MG63 (cell line): ENCODE measurements around the gene TAB2. TPM values are rescaled to one million over a fixed set of nuclear protein-coding genes. Genes with fewer than 3 reads are reported as not detected.
"Not testable (repeated sequence)": the region's sequence is repeated elsewhere in the genome, so short reads cannot be mapped to it uniquely, and the experiment has no call there.

ENCODE experiments used
- DNase-seq: peaks from one replicate; pipeline ENCODE4 v3.0.0-alpha.2; 2020
- H3K27me3 ChIP-seq: fragments of 250-450 bp; sonication (Bioruptor Pico); 2 replicates; pipeline ENCODE4 v1.5.1; 2020; ENCODE audit warnings: mild to moderate bottlenecking, moderate library complexity
- H3K36me3 ChIP-seq: fragments of 250-450 bp; sonication (Bioruptor Pico); 2 replicates; pipeline ENCODE4 v1.5.1; 2020; ENCODE audit warnings: mild to moderate bottlenecking, moderate library complexity
- H3K4me3 ChIP-seq: fragments of 250-450 bp; sonication (Bioruptor Pico); 2 replicates; pipeline ENCODE4 v1.5.1; 2020; ENCODE audit warnings: mild to moderate bottlenecking, moderate library complexity
- H3K9me3 ChIP-seq: fragments of 250-450 bp; sonication (Bioruptor Pico); 2 replicates; pipeline ENCODE4 v1.5.1; 2020; ENCODE audit warnings: mild to moderate bottlenecking, moderate library complexity
- total RNA-seq: library from RNA; depleted of rRNA; stranded (reverse); fragments of >200 nt; shearing (Covaris generic); gene quantifications from 2 replicates; pipeline ENCODE4 v1.2.3, GENCODE V29; 2014; ENCODE audit warnings: low replicate concordance

Gene TAB2
- total RNA-seq, 1 experiment from 2014 or later, result 27.3 TPM

DNA sequence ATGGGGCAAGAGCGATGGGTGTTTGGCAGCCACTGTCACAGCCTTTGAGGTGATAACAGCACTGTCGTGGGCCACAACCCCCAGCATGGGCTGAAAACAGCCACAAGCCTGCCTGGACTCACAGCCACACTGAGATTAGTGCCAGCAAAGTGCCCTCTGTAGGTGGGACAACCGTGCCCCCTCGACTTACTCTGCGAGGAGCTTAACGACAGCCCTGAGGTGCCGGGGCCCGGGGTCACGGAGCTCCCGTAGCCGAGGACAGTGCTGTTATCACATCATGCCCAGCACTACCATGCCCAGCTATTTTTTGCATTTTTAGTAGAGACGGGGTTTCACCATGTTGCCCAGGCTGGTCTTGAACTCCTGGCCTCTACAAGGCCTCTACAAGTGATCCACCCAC lies 119.1 kb downstream of the TAB2 start:
- Histone ChIP-seq H3K4me3 (no peak overlapping the region), H3K27me3 (no peaks in the 10 kb centered on the region), H3K36me3 (no peaks in the 10 kb centered on the region), H3K9me3 (no peaks in the 10 kb centered on the region)
- no peak for DNase-seq

DNA sequence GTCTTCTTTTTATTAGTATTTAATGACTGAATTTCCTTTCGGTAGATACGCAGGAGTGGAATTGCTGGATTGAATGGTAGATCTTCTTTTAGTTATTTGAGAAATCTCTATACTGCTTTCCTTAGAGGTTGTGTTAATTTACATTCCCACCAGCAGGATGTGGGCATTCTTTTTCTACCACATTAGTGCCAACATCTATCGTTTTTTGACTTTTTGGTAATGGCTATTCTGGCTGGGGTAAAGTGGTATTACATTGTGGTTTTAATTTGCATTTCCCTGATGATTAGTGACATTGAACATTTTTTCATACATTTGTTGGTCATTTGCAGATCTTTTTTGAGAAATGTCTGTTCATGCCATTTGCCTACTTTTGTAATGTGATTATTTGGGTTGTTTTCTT lies 119.7 kb downstream of the TAB2 start:
- Histone ChIP-seq H3K9me3 (no peaks in the 10 kb centered on the region), H3K36me3 (no peaks in the 10 kb centered on the region), H3K27me3 (no peaks in the 10 kb centered on the region), H3K4me3 (no peak overlapping the region)
- DNase-seq, result no peak

DNA sequence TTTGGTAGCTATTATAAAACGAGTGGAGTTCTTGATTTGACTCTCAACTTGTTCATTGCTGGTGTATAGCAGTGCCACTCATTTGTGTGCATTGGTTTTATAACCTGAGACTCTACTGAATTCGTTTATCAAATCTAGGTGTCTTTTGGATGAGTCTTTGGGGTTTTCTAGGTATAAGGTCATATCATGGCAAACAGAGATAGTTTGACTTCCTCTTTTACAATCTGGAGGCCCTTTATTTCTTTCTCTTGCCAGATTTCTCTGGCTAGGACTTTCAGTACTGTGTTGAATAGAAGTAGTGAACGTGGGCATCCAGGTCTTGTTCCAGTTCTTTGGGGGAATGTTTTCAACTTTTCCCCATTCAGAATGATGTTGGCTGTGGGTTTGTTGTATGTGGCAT lies 121.3 kb downstream of the TAB2 start:
- no peak for DNase-seq
- Histone ChIP-seq H3K27me3 (no peaks in the 10 kb centered on the region), H3K36me3 (no peaks in the 10 kb centered on the region), H3K4me3 (no peak overlapping the region), H3K9me3 (no peaks in the 10 kb centered on the region)

DNA sequence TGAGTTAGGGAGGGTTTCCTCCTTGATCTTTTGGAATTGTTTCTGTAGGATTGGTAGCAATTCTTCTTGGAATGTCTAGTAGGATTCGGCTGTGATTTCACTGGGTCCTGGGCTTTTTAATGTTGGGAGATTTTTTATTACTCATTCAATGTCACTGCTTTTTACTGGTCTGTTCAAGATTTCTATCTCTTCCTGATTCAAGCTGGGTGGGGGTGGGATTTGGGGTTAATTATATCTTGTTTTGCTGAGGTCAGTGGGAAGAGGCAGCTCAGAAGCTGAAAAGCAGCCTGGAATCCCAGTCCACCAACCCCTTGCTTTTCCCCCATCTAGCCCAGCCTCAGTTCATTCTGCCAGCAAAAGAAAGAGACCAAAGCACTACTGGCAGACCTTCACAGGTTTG lies 122.1 kb downstream of the TAB2 start:
- Histone ChIP-seq H3K27me3 (no peaks in the 10 kb centered on the region), H3K4me3 (no peak overlapping the region), H3K9me3 (no peaks in the 10 kb centered on the region), H3K36me3 (no peaks in the 10 kb centered on the region)
- DNase-seq, result no peak

DNA sequence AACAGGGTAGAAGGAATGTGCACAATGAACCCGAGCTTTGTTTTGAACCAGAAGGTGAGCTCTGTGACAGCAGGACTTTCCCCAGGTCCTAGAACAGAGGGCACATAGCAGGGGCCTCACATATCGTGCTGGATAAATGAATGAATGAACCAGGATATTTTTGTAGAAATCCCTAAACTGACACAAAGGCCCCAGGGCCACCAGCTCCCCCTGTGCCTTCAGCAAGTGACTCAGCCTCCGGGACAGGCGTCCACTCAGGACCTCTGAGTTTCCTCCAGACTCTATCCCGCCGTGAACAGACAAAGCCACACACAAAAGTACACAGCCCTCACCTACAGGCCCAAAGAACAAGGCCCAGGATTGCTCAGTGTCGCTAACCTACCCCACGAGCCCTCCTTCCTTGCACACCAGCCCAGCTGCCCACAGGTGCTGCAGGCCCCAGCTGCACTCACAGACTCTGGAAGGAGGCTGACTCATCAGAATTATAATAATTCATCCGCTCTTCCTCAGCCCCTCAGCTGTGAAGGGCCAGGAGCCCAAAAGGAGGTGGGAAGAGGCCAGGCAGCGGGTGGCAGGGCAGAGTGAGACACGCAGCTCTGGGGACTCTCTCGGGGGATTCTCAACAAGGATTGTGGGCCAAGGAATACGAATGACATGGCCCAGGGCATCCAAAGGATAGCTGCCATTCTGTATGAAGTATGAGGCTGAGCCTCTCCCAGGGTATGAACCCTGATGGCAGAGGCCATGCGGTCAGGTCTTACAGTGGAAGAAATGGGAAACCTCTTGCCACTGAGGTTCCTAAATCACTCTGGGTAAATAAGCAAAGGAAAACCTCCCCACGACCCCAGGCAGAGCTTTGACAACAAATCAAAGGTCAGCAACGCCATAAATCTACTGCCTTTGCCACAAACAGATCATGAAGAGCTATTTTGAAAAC lies 123.5 kb downstream of the TAB2 start:
- H3K36me3 ChIP-seq, result no peaks in the 10 kb centered on the region
- no peak for DNase-seq
- no peak overlapping the region for H3K4me3 ChIP-seq
- H3K27me3 ChIP-seq, result no peaks in the 10 kb centered on the region
- H3K9me3 ChIP-seq, result no peaks in the 10 kb centered on the region

DNA sequence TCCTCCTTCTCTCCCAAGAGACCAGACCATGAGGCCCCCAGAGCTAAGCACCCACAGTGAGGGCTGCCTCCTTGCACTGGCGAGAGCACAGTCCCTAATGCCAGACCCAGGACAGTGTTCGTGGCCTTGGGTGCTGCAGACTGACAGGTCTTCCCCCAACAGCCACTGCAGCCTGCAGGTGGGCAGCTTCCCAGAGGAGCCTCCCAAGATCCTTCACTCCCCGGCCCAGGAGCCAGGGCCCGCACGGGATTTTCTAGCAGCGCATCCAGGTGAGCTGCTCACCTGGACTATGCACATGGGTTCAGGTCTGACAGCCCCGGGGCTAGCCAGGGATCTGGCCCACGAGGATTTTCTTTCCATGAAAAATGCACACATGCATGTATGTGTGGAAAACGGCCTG lies 124.2 kb downstream of the TAB2 start:
- no peaks in the 10 kb centered on the region for H3K36me3 ChIP-seq
- no peaks in the 10 kb centered on the region for H3K27me3 ChIP-seq
- no peak overlapping the region for H3K4me3 ChIP-seq
- H3K9me3 ChIP-seq, result no peaks in the 10 kb centered on the region
- DNase-seq, result no peak

DNA sequence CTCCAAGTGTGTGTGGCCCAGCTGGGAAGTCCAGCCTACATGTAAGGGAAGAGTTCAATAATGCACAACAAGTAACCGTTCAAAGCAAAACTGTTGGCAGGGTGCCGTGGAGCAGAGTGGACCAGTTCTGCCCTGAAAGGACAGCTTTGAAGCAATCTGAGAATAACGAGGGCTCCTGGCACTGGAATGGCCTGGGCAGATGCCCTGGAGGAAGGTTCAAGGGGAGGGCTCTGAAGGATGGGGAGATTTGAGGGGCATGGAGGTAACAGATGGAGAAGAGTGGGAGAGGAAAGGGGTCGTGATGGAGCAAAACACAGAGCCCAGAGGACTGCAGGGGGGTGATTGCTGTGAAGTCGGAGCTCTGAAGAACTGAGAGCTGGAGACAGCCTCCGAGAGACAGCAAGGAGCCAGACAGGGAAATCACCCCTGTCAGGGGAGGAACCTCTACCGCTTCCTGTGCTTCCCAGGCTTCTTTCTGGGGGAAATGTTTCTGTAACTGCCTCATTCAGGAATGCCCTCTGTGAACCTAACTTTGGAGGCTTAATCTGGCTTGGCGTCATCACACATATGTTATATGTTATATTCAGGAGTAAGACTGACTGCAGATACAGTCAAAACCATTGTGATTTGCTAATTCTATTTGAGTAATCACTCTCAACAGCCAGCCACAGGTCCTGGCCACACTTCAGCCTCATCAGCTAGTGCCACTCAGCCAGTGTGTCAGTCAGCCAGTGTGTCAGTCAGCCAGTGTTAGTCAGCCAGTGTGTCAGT lies 126.1 kb downstream of the TAB2 start:
- Histone ChIP-seq H3K4me3 (no peak overlapping the region), H3K9me3 (no peaks in the 10 kb centered on the region), H3K36me3 (no peaks in the 10 kb centered on the region)

DNA sequence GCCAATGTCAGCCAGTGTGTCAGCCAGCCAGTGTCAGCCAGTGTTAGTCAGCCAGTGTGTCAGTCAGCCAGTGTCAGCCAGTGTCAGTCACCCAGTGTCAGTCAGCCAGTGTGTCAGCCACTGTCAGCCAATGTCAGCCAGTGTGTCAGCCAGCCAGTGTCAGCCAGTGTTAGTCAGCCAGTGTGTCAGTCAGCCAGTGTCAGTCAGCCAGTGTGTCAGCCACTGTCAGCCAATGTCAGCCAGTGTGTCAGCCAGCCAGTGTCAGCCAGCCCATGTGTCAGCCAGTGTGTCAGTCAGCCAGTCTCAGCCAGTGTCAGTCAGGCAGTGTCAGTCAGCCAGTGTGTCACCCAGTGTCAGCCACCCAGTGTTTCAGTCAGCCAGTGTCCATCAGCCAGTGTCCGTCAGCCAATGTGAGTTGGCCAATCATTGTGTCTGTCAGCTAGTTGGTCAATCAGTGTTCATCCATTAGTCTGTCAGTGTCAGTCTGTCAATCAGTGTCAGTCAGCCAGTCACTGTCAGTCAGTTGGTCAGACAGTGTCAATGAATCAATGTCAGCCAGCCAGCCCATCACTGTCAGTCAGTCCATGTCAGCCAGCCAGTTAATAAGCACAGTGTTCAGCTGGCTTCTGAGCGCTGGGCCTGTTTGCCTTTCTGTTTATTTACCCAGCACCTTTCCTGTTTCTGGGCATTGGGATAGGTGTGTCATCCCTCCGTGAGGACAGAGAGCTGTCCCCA lies 127.0 kb downstream of the TAB2 start:
- not testable (repeated sequence) for DNase-seq, H3K4me3 ChIP-seq, H3K36me3 ChIP-seq, H3K9me3 ChIP-seq, H3K27me3 ChIP-seq

More for the DNA sequence above, 126.1 kb downstream of the TAB2 start:
- no peaks in the 10 kb centered on the region for H3K27me3 ChIP-seq
- DNase-seq, result no peak

DNA sequence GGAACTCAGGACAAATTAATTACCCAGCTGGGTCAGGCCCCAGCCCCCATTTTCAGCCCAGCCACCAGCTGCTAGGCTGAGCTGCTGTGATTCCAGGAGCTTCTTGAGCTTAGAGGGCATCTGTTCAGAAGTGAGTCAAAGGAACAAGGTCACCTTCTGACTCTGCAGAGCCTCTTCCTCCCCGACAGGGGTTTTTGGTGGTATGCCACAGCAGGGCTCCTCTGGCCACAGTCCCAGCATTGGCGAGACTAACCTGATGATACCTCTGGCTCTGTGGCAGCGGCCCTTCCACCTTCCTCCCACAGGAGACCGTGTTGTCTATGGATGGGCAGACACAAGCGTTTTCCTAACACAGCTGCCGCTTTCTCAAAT lies 127.6 kb downstream of the TAB2 start:
- Histone ChIP-seq H3K36me3 (no peaks in the 10 kb centered on the region), H3K27me3 (no peaks in the 10 kb centered on the region), H3K4me3 (no peak overlapping the region), H3K9me3 (no peaks in the 10 kb centered on the region)
- DNase-seq, result no peak

DNA sequence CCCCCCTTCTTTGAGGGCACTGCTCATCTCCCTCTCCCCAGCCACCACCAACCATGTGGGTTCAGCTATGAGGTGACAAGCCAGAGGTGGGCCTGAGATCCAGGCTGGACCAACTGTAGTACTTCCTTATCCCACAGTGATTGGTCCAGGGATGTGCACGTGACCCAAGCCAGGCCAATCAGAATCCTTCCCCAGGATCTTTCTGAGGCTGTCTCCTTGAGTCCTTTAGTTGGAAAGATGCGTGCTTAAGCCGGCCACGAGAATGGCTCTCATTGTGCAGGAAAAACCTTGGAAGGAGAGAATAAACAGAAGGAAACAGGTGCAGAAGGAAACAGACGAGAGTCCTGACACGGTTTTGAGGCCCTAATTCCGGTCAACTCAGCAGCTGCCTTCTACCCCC lies 128.1 kb downstream of the TAB2 start:
- no peaks in the 10 kb centered on the region for H3K36me3 ChIP-seq
- DNase-seq, result no peak
- H3K9me3 ChIP-seq, result no peaks in the 10 kb centered on the region
- no peak overlapping the region for H3K4me3 ChIP-seq
- no peaks in the 10 kb centered on the region for H3K27me3 ChIP-seq

DNA sequence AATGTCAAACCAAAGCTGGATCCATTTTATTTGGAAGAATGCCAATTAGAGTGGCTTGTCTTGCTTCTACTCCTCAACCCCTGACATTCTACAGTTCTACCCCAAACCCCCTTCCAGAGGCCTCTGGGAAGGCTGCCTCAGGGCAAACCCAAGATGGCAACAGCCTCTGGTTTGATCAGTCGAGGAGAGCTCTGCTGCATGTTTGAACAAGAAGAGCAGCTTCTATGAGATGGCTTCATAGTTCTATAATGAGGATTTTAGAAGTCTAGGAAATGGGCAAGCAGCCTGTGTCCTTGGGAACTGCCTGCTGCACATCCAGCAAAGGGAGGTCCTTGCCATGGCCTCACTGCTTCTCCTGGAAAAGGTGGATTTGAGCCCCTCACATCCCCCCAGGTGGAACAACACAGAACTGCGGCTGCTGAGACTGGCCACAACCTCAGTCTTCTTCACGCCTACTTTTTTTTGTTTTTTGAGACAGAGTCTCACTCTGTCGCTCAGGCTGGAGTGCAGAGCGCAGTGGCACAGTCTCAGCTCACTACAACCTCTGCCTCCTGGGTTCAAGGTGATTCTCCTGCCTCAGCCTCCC lies 129.4 kb downstream of the TAB2 start:
- Histone ChIP-seq H3K4me3 (no peak overlapping the region), H3K36me3 (no peaks in the 10 kb centered on the region), H3K9me3 (no peaks in the 10 kb centered on the region), H3K27me3 (no peaks in the 10 kb centered on the region)
- no peak for DNase-seq

DNA sequence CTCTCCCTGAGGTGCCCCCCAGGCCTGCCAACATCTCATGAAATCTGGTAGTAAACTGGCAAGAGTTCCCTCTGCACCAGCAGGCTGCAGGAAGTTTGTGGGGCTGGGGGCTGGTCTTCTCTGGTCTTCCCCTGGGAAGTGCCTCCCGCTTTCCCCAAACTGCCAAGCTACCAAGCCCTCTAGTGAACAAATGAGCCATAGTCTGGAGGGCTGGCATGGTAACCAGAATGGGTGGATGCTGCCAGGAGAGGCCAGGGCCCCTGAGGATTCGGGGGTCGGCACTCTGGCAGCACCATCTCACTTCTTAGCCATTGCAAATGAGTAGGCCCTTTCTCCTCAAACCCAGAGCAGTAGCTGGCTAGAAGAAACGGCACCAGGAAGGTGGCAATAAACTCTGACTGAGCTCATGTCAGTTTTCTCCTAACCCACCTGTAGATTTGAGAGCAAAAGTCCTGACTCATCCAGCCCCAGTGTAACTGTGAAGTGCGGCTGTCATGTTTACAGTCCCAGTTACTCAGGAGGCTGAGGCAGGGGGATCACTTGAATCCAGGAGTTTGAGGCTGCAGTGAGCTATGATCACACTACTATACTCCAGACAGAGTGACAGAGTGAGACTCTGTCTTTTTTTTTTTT lies 131.4 kb downstream of the TAB2 start:
- no peak for DNase-seq
- H3K36me3 ChIP-seq, result no peaks in the 10 kb centered on the region
- no peak overlapping the region for H3K4me3 ChIP-seq
- no peaks in the 10 kb centered on the region for H3K9me3 ChIP-seq
- H3K27me3 ChIP-seq, result no peaks in the 10 kb centered on the region

DNA sequence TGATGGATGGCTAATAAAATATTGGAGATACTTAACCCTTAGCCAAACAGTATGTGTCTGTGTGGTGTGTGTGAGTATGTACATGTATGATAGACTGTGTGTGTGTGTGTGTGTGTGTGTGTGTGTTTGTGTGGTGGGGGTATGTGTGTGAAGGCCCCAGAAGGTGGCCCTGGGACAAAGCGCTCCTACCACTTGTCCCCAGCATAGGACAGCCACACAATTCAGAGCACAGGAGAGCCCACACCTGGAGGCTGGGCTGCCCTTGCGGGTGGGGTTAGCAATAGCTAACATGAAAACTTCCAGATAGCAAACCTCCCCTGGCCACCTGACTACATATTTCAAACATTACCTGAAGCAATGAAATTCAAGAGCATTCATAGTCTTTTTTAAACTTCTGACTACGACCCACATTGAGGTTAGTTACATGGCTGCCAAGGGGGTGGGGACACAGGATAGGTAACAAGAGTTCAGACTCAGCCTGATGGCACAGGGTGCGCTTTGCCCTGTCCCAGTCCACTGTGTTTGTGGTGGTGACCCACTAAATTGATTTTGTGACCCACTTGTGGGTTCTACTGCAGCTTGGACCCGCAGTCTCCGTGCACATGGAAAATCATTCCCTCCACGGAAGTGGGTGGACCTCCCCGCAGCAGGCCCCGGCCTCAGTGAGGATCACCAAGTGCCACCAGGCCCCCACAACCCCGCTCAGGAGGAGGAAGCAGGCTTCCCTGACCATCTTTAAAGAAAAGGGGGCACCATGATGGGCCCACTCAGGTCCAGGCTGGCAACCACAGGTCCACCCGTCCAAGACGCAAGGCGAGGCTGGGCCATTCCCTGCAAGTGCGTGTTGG lies 132.5 kb downstream of the TAB2 start:
- Histone ChIP-seq H3K4me3 (no peak overlapping the region), H3K9me3 (no peaks in the 10 kb centered on the region), H3K36me3 (no peaks in the 10 kb centered on the region), H3K27me3 (no peaks in the 10 kb centered on the region)
- no peak for DNase-seq

DNA sequence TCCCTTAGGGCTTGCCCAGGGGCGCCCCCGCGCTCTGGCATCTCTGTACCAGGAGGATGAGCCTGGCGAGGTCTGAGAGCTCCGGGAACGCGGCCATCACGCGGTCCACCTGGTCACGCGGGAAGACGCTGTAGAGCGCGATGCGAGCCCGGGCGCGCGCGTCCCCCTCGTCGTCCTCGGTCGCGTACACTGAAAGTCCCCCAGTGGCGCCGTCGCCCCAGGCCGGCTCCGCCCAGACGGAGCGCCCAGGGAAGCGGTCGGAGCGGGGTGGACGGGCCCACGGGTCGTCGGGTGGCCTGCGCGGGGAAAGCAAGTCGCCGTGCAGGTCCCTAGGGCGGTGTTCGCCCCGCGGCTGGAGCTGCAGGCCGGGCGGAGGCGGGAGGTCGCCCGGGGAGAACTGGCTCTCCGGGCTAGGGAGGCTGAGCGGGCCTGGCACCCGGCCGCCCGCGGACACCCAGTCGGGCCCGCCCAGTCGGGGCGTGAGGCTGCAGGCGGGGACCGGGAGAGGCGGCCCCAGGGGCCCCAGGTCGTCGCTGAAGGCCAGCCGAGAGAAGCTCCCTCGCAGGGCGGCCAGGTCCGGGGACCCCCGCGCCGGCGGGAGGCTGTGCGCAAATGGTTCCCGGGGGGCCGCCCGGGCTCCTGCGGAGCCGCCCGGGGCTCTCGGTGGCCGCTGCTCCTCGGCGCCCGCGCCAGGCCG lies 133.3 kb downstream of the TAB2 start:
- no peaks in the 10 kb centered on the region for H3K9me3 ChIP-seq
- no peak for DNase-seq
- H3K4me3 ChIP-seq, result no peak overlapping the region
- H3K27me3 ChIP-seq, result no peaks in the 10 kb centered on the region
- H3K36me3 ChIP-seq, result no peaks in the 10 kb centered on the region

DNA sequence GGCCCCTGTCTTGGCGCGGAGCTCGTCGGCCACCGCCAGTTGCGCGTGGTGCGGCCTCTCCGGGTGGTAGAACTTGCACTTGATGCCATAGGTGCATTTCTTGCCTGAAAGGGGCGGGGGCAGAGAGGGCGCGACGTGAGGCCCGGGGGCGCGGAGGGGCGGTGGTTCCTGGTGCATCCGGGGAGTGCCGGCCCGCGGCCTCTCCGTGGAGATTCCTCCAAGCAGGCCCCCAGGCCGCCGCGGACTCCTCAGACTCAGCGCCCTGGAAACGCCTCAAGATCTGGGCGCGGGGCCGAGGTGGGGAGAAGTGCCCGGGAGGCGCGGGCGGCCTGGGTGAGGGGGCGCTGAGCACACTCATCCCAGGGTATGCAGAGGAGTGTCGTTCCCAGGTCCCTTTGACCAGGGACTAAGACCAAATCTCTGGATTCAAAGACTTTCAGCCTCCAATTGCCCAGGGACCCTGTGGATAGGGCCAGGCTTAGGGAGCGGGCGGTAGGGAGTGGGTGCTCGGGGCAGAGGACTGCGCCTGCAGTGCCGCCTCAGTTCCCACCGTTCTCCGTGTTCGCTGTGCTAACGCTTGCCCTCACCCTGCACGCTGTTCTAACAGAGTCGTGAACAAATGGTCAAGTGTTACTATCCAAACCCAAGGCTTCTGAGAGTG lies 134.0 kb downstream of the TAB2 start:
- Histone ChIP-seq H3K36me3 (no peaks in the 10 kb centered on the region), H3K27me3 (no peaks in the 10 kb centered on the region), H3K9me3 (no peaks in the 10 kb centered on the region), H3K4me3 (no peak overlapping the region)
- no peak for DNase-seq
